Measurements from ENCODE around the gene FYN. TPM values are rescaled to one million over a fixed set of nuclear protein-coding genes. Genes with fewer than 3 reads are reported as not detected.
A peak's percentile ranks its signal among the peaks of the same experiment; 100 is the strongest.

FYN gene
- polyA plus RNA-seq, 2 of the 4 experiments (the other 2 are of a cell fraction), result 3.5 to 3.7 TPM

- DNase-seq (ENCODE audit: low read depth in 1 of 2, low spot score in 1 of 2) (no peak), FAIRE-seq (no peak), ATAC-seq (no peak)
- POLR2A ChIA-PET, result no interaction called here
- WGBS (ENCODE audit: missing lambda C conversion rate), result 100% methylated on average over 3 of the region's 3 CpGs
- H3K4me3 ChIP-seq, result no peak overlapping the region
- no peak for TF ChIP-seq RCOR1 (IDR thresholded peaks at IDR 0.05; ENCODE audit: low read depth, low read length)
- TF ChIP-seq CEBPB (IDR thresholded peaks at IDR 0.05), result no peak
- TF ChIP-seq ATOH8 (CRISPR knock-in tag; IDR thresholded peaks at IDR 0.05; ENCODE audit: low read depth), result no peak
- TF ChIP-seq HEYL (CRISPR knock-in tag; IDR thresholded peaks at IDR 0.05), result no peak
- no peak for TF ChIP-seq CHD2 (IDR thresholded peaks at IDR 0.05; ENCODE audit: low read length, partially characterized antibody)
- no peak for TF ChIP-seq USF2 (IDR thresholded peaks at IDR 0.05)
- no peak for TF ChIP-seq E2F6 (IDR thresholded peaks at IDR 0.05; ENCODE audit: borderline replicate concordance, low read depth)
- TF ChIP-seq ELK1 (IDR thresholded peaks at IDR 0.05; ENCODE audit: low read depth, low read length), result no peak
- no peak for TF ChIP-seq TP53 (CRISPR knock-in tag; IDR thresholded peaks at IDR 0.05)
- no peak for TF ChIP-seq CHD4 (IDR thresholded peaks at IDR 0.05; ENCODE audit: borderline replicate concordance)
- TF ChIP-seq RARB (CRISPR knock-in tag; IDR thresholded peaks at IDR 0.05), result no peak
- no peak for TF ChIP-seq RFX5 (IDR thresholded peaks at IDR 0.05)
- TF ChIP-seq MAFK (IDR thresholded peaks at IDR 0.05; ENCODE audit: partially characterized antibody), result no peak
- TF ChIP-seq JUNB (IDR thresholded peaks at IDR 0.05), result no peak
- no peak for TF ChIP-seq MAZ (IDR thresholded peaks at IDR 0.05; ENCODE audit: borderline replicate concordance, low read depth, low read length)
- no peak for TF ChIP-seq EHF (CRISPR knock-in tag; IDR thresholded peaks at IDR 0.05)
- no peak for TF ChIP-seq POLR2A (IDR thresholded peaks at IDR 0.05; ENCODE audit: low read length)
- no peak overlapping the region for H3K27ac ChIP-seq
- H3K4me2 ChIP-seq, result no peak overlapping the region
- CTCF ChIA-PET, result no interaction called here
- H3K9me3 ChIP-seq, result no peaks in the 10 kb centered on the region; the same call in 2 of the 3 replicates
- peaks cover 14% of the 10 kb centered on the region; the same call in 2 of the 3 replicates for H3K4me1 ChIP-seq
Observed at GRCh38 chr6:111612379-111612778, 260.9 kb downstream of the FYN start.

GRCh38 chr6:111610548-111611172 is 262.6 kb downstream of the FYN start:
- H3K27ac ChIP-seq, result peak overlapping the region; percentile 3 to 17; a peak in 1 of 6 replicates
- H3K4me1 ChIP-seq, result peaks cover 20% of the 10 kb centered on the region
- CTCF ChIA-PET, result no interaction called here
- ATAC-seq, result no peak
- FAIRE-seq, result no peak
- no peak overlapping the region for H3K4me3 ChIP-seq
- no peak for TF ChIP-seq MAX (IDR thresholded peaks at IDR 0.05)
- no peak for TF ChIP-seq JUNB (IDR thresholded peaks at IDR 0.05)
- no peak for TF ChIP-seq POLR2A (IDR thresholded peaks at IDR 0.05; ENCODE audit: low read length)
- no peak for TF ChIP-seq MAZ (IDR thresholded peaks at IDR 0.05; ENCODE audit: borderline replicate concordance, low read depth, low read length)
- no peak for TF ChIP-seq NPAS2 (CRISPR knock-in tag; IDR thresholded peaks at IDR 0.05; ENCODE audit: borderline replicate concordance)
- TF ChIP-seq HDAC2 (IDR thresholded peaks at IDR 0.05), result no peak
- no peak for TF ChIP-seq HEYL (CRISPR knock-in tag; IDR thresholded peaks at IDR 0.05)
- no peak for TF ChIP-seq HOXA7 (CRISPR knock-in tag; IDR thresholded peaks at IDR 0.05)
- TF ChIP-seq BHLHE40 (IDR thresholded peaks at IDR 0.05; ENCODE audit: low read depth, low read length), result no peak
- no peak for TF ChIP-seq KDM5A (IDR thresholded peaks at IDR 0.05)
- no peak for TF ChIP-seq BCL3 (IDR thresholded peaks at IDR 0.05)
- TF ChIP-seq ZFP36 (IDR thresholded peaks at IDR 0.05; ENCODE audit: borderline replicate concordance, partially characterized antibody), result no peak
- 58% methylated on average over 2 of the region's 2 CpGs for WGBS (ENCODE audit: missing lambda C conversion rate)
- H3K4me2 ChIP-seq, result 0 out of 3 replicates have a peak overlapping the region, but pooled peaks have one; percentile 19
- no peak for DNase-seq (ENCODE audit: low read depth in 1 of 2, low spot score in 1 of 2)
- no peaks in the 10 kb centered on the region; the same call in 2 of the 3 replicates for H3K9me3 ChIP-seq
- POLR2A ChIA-PET, result no interaction called here
